Prostate gland (tissue), 2 donors: ENCODE data around the gene PLEKHG1. TPM values are rescaled to one million over a fixed set of nuclear protein-coding genes. Genes with fewer than 3 reads are reported as not detected.

Source experiments
- total RNA-seq, 2 donors: library from RNA; depleted of rRNA; stranded (reverse); fragments of >200 nt; gene quantifications; one replicate each; pipeline ENCODE4 v1.1.0, GENCODE V29; 2016

PLEKHG1 gene
- total RNA-seq, 2 donors from 2014 or later, result 4.9 to 65.4 TPM

Other genes starting within 250 kb of the PLEKHG1 start
- under 1 TPM; 0.05 to 0.45 TPM for gene IYD, start 230.9 kb upstream of the PLEKHG1 start, total RNA-seq